Activated gamma-delta T cell (primary cell): ENCODE measurements around the gene FAM90A26.
A peak's percentile ranks its signal among the peaks of the same experiment; 100 is the strongest.
"Not testable (repeated sequence)": the region's sequence is repeated elsewhere in the genome, so short reads cannot be mapped to it uniquely, and the experiment has no call there.

Source experiments
- DNase-seq: peaks from one replicate; lab custom pipeline; 2025; lab: John Stamatoyannopoulos, UW
- total RNA-seq, 2 donors: gene quantifications; one replicate each; lab custom pipeline; 2026; lab: John Stamatoyannopoulos, UW

Gene FAM90A26, protein sequence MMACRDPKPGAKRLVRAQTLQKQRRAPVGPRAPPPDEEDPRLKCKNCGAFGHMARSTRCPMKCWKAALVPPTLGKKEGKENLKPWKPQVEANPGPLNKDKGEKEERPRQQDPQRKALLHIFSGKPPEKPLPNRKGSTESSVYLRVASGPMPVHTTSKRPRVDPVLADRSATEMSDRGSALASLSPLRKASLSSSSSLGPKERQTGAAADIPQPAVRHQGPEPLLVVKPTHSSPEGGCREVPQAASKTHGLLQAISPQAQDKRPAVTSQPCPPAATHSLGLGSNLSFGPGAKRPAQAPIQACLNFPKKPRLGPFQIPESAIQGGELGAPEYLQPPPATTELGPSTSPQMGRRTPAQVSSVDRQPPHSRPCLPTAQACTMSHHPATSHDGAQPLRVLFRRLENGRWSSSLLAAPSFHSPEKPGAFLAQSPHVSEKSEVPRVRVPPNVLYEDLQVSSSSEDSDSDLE
- total RNA-seq: 0 reads per million in 2 donors

DNA sequence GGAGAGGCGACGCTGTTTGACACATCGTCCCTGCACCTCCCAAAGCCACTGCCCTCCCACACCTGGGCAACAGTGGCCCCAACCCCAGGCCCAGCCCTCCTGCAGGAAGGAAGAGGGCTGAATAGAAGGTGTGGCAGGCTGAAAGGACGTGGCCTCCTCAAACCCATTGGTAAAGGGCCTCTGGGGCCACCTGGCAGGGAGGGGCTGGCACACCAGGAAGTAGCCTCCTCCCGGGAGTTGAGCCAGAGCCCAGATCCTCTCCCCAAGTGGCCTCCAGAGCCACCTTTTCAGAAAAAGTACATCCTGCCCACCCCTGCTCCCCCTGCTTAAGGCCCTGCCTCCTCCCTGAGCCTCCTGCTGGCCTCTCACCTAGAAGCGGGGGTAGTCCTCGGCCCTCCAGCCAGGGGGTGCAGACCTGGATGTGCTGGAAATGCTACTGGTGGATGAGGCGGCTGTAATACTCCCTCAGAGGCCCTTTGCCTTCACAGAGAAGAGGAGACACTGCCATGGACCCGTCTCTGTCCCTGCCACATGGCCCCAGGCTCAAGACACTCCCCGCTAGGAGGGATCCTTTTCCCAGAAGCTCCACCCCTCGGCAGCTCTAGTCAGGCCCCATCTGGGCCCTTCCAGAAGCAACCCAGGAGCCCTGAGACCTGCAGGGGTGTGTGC lies at the start of gene FAM90A26:
Gene FAM90A26, plus strand, starts transcription at position 619 of the 669 bp plus-strand sequence. CDS start 2,764 bp downstream, outside the sequence.
- not testable (repeated sequence) for DNase-seq

DNA sequence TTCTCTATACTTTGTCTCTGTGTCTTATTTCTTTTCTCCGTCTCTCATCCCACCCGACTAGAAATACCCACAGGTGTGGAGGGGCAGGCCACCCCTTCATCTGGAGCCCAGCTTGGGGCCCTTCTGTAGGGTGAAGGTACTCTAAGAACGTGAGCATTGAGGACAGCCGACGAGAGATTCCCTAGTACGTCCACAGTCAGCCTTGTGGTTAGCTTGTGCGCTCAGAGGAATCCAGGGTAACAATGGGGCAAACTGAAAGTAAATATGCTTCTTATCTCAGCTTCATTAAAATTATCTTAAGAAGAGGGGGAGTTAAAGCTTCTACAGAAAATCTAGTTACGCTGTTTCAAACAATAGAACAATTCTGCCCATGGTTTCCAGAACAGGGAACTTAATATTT lies 47.5 kb upstream of the FAM90A26 start:
- not testable (repeated sequence) for DNase-seq

DNA sequence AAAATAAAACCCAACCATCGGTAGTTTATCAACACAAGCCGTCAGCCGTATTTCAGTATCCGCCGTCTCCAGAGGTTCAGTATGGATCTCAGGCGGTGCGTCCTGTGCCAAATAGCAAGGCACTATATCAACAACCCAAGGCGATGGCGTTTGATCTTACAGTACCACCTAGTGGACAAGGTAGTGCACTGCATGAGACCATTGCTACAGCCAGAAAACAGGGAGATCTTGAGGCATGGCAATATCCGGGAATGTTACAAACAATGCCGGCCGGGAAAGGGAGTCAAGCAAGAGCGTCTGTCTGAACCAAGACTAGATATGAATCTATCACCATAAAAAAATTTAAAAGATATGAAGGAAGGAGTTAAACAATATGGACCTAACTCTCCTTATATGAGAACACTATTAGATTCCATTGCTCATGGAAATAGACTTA lies 46.6 kb upstream of the FAM90A26 start:
- DNase-seq: not testable (repeated sequence)

DNA sequence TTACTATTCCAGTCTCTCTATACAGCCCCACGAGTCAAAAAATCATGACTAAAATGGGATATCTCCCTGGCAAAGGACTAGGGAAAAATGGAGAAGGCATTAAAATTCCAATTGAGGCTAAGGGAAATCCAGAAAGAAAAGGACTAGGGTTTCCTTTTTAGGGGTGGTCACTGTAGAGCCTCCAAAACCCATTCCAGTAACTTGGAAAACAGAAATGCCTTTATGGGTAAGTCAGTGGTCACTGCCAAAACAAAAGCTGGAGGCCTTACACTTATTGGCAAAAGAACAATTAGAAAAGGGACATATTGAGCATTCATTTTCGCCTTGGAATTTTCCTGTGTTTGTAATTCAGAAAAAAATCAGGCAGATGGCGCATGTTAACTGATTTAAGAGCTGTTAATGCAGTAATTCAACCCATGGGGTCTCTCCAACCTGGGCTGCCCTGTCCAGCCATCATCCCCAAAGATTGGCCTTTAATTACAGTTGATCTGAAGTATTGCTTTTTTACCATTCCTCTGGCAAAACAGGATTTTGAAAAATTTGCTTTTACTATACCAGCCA lies 44.5 kb upstream of the FAM90A26 start:
- DNase-seq: not testable (repeated sequence)

DNA sequence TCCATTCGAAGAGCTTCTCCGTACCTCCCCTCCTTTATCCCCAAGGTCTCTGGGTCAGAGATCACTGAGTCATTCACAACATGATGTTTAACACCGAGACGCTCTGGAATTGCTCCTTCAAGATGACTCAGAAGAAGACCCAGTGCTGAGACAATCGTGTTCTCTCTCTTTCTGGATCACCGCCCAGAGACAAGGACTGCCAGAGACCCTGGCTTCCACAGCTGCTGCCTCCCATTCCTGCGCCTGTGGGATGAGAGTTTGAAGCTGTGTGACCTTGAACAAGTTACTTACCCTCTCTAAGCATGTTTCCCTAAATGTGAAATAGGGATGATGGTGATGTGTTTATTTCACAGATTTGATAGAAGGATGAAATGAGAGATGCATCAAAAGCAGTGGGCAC lies 38.8 kb upstream of the FAM90A26 start:
- not testable (repeated sequence) for DNase-seq

DNA sequence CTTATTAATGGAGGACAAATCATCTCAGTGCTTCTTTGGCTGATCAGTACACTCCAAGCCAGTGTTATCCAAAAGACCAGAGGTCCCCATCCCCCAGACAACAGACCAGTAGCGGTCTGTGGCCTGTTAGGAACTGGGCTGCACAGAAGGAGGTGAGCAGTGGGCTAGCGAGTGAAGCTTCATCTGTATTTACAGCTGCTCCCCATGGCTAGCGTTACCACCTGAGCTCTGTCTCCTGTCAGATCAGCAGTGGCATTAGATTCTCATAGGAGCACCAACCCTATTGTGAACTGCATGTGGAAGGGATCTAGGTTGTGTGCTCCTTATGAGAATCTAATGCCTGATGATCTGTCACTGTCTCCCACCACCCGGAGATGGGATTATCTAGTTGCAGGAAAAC lies 37.4 kb upstream of the FAM90A26 start:
- DNase-seq: not testable (repeated sequence)

DNA sequence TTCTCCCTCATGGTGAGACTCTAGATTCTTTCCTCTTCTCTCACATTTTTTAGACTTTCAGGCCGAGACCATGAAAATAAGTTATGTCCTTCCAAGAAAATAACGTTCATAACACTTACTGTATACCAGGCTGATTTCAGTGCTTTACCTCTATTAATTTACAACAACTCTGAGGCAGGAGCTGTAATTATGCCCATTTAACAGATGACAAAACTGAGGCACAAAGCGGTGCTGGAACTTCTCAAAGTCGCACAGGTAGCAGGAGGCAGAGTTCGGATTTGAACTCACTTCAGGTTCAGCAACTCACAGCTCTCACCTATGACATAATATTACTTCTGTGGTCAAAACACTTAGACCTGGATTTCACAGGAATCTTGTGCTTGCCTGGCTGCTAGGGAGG lies 36.2 kb upstream of the FAM90A26 start:
- DNase-seq: not testable (repeated sequence)

DNA sequence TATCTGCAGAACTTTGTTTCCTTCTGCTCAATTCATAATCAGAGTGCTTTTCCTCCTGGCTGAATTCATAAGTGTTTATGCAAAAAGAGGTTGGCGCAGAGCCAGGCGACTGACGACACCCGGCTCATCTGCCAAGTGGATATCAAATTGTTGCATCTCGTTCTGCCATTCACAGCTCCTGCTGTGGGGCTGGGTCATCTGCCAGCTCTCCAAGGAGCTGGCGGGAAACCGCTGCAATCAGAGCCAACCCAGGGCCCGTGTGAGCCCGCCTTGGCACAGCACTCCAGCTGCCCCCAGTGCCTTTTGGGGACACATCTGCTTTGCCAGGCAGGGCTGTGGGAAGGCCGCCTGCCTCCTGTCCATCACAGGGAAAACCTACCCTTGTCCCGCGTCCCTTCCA lies 35.7 kb upstream of the FAM90A26 start:
- DNase-seq: not testable (repeated sequence)

DNA sequence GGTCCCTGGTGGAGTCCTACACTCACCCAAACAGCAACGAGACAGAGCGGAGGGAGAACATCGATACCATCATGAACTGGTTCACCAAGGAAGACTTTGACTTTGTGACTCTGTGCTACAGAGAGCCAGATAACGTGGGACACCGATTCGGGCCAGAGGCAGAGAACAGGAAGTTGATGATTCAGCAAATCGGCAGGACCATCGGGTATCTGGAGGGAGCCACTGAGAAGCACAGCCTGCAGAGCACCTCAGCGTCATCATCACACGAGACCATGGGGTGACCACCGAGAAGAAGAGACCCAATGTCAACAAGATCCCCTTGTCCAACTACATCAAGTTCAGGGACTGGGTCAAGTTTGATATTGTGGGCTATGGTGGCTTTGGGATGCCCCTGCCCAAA lies 29.2 kb upstream of the FAM90A26 start:
- DNase-seq: not testable (repeated sequence)

DNA sequence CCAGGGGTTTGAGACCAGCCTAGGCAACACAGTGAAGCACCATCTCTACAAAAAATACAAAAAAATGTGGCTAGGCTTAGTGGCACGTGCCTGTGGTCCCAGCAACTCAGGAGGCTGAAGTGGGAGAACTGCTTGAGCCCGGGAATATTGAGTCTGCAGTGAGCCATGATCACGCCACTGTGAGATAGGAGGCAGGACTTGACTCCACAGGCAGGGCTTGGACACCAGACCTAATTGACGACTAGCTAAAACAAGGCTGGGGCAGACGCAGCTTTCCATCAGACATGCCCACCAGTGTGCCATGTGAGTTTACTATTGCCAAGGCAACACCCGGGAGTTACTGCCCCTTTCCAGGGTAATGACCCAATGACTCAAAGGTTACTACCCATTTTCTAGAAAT lies 27.4 kb upstream of the FAM90A26 start:
- not testable (repeated sequence) for DNase-seq

DNA sequence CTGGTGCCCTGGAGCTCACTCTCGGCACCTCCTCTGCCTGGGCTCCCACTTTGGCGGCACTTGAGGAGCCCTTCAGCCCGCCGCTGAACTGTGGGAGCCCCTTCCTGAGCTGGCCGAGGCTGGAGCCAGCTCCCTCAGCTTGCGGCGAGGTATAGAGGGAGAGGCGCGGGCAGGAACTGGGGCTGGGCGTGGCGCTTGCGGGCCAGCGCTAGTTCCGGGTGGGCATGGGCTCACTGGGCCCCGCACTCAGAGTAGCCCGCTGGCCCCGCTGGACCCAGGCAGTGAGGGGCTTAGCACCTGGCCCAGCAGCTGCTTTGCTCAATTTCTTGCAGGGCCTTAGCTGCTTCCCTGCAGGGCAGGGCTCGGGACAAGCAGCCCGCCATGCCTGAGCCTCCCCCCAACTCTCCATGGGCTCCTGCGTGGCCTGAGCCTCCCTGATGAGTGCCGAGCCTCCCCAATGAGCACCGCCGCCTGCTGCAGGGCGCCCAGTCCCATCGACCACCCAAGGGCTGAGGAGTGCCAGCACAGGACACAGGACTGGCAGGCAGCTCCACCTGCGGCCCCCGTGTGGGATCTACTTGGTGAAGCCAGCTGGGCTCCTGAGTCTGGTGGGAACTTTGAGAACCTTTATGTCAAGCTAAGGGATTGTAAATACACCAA lies 26.7 kb upstream of the FAM90A26 start:
- no peak for DNase-seq

DNA sequence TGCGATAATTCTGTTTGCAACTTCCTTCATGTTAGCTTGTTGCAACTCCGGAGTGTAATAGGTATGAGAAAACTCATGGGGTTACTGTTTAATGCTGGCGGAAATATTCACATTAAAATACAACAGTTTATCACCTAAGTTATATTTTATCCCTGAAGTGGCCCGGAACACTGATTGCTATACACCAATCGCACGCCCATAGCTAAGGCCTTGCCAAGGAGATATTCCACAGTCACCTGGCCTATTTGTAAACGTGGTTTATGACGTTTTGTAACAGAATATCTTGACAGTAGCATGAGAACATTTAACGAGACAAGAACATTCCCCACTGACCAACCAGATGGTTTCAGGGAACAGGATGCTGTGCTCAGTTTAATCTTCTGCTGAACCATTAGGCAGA lies 23.2 kb upstream of the FAM90A26 start:
- DNase-seq: no peak

DNA sequence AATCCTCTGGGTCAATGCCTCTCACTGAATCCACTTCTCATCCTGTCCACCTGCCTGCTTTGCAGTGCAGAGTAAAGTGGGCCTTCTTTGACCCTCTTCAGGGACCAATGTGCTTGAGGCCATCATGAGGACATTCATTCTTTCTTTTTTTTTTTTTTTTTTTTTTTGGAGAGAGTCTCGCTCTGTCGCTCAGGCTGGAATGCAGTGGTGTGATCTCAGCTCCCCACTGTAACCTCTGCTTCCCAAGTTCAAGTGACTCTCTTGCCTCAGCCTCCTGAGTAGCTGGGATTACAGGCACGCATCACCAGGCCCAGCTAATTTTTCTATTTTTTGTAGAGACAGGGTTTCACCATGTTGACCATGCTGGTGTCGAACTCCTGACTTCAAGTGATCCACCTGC lies 22.8 kb upstream of the FAM90A26 start:
- not testable (repeated sequence) for DNase-seq

DNA sequence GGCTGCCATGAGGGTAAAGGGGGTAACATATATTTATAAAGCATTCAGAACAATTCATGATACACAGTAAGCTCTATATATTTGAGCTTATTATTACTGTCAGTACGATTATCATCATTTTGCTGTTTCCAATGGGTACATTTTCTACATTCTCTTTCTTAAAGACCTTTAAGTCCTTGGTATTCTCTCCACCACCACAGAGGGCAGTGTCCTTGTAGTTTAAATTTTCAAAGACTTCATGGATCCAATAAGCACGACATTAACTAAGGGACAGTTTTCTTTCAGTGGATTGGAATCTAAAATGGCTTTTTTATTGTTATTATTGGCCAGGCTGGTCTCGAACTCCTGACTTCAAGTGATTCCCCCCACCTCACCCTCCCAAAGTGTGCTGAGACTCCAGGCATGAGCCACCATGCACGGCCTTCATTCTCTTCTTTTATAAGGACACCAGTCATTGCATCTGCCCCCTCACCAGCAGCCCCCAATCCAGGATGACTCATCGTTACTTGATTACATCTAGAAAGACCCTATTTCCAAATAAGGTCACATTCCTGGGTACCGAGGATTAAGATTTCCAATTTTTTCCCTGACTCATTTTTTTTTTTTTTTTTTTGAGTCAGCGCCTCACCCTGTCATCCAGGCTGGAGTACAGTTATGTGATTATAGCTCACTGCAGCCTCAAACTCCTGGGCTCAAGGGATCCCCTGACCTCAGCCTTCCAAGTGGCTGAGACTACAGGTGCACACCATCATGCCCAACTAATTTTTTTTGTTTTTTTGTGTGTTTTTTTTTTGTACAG lies 21.4 kb upstream of the FAM90A26 start:
- not testable (repeated sequence) for DNase-seq

DNA sequence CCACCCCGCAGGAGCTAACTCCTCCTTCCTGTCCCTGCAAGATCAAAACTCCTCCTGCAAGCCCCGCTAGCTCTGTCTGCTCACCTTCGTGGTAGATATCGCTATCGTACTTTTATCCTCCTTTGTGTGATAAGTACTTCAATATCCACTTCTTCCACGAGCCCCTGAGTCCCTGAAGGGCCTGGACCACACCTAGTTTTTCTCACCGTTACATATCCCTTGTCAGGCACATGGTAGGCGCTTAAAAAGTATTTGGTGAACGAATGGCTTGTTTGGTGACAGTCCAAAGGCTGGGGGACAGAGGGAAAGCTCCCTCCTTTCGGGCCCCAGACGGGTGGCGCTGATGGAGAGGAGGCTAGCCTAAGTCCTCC lies 18.4 kb upstream of the FAM90A26 start:
- DNase-seq: not testable (repeated sequence)

DNA sequence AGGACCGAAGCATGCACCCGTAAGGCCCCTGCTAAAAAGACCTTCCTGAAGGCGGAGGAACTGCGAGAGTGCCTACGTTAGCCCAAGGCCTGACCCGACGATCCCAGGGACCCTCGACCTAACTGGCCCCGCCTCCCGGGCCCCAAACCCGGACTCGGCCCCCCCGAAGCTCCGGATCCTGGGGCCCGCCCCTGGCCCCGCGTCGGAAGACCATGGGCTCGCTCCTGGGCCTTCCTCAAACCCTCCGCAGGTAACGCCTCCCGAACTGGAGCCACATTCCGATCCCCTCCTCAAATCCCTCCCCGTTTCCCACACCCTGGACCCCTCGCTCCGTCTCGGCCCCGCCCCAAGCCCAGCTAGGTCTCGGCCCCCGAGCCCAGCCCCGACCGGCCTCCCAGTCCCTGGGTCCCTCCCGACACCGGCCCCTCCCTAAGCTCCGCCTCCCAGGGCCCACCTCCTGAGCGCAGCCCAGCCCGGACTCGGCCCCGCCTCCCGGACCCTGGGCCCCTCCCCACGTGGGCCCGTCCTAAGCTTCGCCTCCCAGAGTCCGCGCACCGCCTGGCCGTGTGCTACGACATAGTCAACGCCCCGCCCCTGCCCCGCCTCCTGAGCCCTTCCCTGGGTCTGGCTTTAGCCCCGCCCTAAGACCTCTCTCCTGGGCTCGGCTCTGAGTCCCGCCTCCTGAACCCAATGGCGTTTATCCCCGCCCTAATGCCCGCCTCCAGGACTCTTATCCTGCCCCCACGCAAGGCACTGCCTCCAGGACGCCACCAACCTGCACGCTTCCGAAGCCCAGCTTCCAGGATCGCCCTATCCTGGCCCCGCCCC lies 17.8 kb upstream of the FAM90A26 start:
- peak; percentile 92 for DNase-seq

DNA sequence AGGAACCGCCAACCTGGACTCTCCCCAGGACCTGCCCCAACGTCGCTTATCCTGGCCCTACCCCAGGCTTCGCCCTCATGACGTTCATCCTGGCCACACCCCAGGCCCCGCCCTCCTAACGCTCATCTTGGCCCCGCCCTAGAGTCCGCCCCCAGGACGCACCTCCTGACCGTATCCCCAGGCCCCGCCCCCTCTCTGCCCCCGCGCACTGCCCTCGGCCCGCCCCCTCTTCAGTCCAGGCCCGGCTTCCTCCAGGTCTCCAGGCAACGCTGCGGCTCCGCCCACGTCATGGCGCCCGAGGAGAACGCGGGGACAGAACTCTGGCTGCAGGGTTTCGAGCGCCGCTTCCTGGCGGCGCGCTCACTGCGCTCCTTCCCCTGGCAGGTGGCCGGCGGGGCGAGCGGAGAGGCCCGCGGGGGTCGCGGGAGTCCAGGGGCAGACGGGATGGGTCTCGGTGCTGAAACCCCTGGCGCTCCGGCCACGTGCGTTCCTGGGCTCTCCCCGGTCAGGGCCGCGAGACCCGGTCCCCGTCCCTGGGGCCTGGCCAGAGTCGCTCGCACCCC lies 17.1 kb upstream of the FAM90A26 start:
- peak; percentile 88 for DNase-seq

DNA sequence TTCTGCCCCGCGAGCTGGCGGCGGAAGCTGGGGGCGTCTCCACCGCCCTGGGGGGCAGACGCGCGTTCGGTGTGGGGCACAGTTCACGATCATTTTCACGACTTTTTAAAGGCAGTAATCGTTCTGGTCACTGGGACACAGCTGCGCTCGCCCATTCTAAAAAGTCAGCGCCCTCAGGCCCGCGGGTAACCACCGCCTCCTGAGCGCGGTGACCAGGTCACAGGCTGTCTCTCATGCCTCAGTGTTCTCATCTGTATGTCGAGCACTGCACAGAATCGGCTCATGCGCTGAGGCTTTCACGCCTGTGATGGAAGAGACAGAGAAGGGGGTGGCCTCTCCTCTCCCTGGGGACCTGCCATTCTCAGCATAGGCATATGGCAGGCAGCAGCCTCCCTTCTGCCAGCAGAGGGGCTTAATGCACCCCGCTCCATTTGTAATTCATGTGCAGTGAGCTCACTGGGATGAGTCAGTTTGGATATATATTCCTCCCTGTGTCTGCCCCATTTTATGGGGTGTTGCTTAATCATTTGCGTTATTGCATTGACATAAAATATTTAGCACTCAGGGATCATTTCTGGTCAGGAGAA lies 16.5 kb upstream of the FAM90A26 start:
- DNase-seq: not testable (repeated sequence)

DNA sequence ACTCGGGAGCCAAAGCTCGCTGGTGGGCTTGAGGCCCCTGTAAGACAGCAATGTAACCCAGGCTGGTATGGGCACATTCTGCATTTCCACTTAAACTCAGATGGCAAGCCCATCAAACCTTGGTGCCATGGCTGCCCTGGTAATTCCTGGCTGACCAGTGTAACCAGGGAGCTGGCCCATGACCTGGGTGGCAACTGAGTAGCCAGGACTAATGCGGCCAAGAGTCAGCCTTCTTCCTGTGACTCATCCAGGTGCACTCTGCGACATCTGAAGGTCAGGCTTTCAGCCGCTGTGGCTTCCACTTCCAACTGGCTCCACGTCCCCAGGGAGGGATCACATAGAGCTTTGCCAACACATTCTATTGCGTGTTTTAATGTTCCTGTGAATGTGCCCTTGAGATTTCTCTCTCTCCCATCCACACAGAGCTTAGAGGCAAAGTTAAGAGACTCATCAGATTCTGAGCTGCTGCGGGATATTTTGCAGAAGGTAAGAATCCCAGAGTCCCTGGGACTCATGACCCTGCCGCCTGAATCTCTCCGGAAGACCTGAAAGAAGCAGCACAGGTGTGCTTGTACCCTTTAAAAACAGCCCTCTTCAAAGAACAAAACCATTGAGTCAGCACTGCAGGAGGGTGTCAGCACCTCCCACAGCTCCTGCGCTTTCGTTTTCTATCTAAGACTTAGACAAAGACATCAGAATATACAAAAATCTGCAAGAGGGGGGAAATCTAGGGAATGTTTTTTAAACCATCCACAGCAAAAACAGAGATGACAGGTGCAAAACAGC lies 14.9 kb upstream of the FAM90A26 start:
- DNase-seq: not testable (repeated sequence)
